Neural cell (in vitro differentiated cells): ENCODE results near the gene UGT2B28. TPM values are rescaled to one million over a fixed set of nuclear protein-coding genes. Genes with fewer than 3 reads are reported as not detected.
"Not testable (repeated sequence)": the region's sequence is repeated elsewhere in the genome, so short reads cannot be mapped to it uniquely, and the experiment has no call there.

Experiments
- H2AFZ ChIP-seq: fragments of 200-600, 300-800 bp; sonication (generic), shearing (Covaris generic); 2 replicates; pipeline ENCODE4 v1.6.0; 2014; ENCODE audit warnings: low read depth, mild to moderate bottlenecking, antibody characterized with exemption, low read length, moderate library complexity
- H3F3A ChIP-seq: fragments of 200-600 bp; shearing (Covaris generic); 2 replicates; pipeline ENCODE4 v1.6.1; 2016; ENCODE audit warnings: mild to moderate bottlenecking, moderate library complexity, mixed read lengths, antibody characterized with exemption, low read length; ENCODE audit not compliant: insufficient read depth, poor library complexity, severe bottlenecking
- H3K27ac ChIP-seq: fragments of 200-600, 300-800 bp; sonication (generic), shearing (Covaris generic); 2 replicates; pipeline ENCODE4 v1.5.1; 2014; ENCODE audit warnings: mild to moderate bottlenecking, low read length, moderate library complexity
- H3K27me3 ChIP-seq: fragments of 300-800, 200-600 bp; sonication (generic), shearing (Covaris generic); 2 replicates; pipeline ENCODE4 v1.6.0; 2014; ENCODE audit warnings: mild to moderate bottlenecking, low read depth, low read length, moderate library complexity; ENCODE audit not compliant: insufficient read depth
- H3K36me3 ChIP-seq: fragments of 300-800, 200-600 bp; sonication (generic), shearing (Covaris generic); 2 replicates; pipeline ENCODE4 v1.5.1; 2014; ENCODE audit warnings: mild to moderate bottlenecking, antibody characterized with exemption, low read length, moderate library complexity; ENCODE audit not compliant: insufficient read depth
- H3K4me2 ChIP-seq: fragments of 300-800, 200-600 bp; sonication (generic), shearing (Covaris generic); 2 replicates; pipeline ENCODE4 v1.6.0; 2014; ENCODE audit warnings: mild to moderate bottlenecking, low read length
- H3K4me3 ChIP-seq: fragments of 300-800, 200-600 bp; sonication (generic), shearing (Covaris generic); 2 replicates; pipeline ENCODE4 v1.5.1; 2014; ENCODE audit warnings: mild to moderate bottlenecking, low read length, moderate library complexity
- H3K79me2 ChIP-seq: fragments of 200-600 bp; shearing (Covaris generic); replicated peaks from 2 replicates; pipeline ENCODE4 v1.6.0; 2014; ENCODE audit warnings: mild to moderate bottlenecking, low read length, moderate library complexity; ENCODE audit not compliant: insufficient read depth
- H3K9ac ChIP-seq: fragments of 300-800, 200-600 bp; sonication (generic), shearing (Covaris generic); 2 replicates; pipeline ENCODE4 v1.6.1; 2016; ENCODE audit warnings: mild to moderate bottlenecking, low read length, mixed read lengths
- H3K9me2 ChIP-seq: fragments of 200-600 bp; shearing (Covaris generic); 2 replicates; pipeline ENCODE4 v1.6.1; 2016; ENCODE audit warnings: mild to moderate bottlenecking, low read length, mixed read lengths; ENCODE audit not compliant: insufficient read depth
- H3K9me3 ChIP-seq: fragments of 200-600, 300-800 bp; sonication (generic), shearing (Covaris generic); 2 replicates; pipeline ENCODE4 v1.6.1; 2016; ENCODE audit warnings: mild to moderate bottlenecking, mixed run types, low read length, moderate library complexity, mixed read lengths
- H4K20me1 ChIP-seq: fragments of 200-600 bp; shearing (Covaris generic); 2 replicates; pipeline ENCODE4 v1.6.1; 2016; ENCODE audit warnings: mild to moderate bottlenecking, mixed run types; ENCODE audit not compliant: insufficient read depth
- EP300 ChIP-seq: fragments of 450-650 bp; conservative IDR thresholded peaks from 2 replicates; pipeline ENCODE4 v1.6.1; 2014; ENCODE audit warnings: antibody characterized with exemption, mild to moderate bottlenecking, moderate library complexity; ENCODE audit not compliant: poor library complexity, severe bottlenecking
- EZH2 ChIP-seq: fragments of 200-600, 300-800 bp; shearing (Covaris generic), sonication (generic); IDR thresholded peaks from 2 replicates; pipeline ENCODE4 v1.6.1; 2014; ENCODE audit warnings: antibody characterized with exemption, low read length, borderline replicate concordance, mild to moderate bottlenecking; ENCODE audit not compliant: insufficient read depth, poor library complexity, severe bottlenecking
- MXI1 ChIP-seq: fragments of 450-650 bp; conservative IDR thresholded peaks from 2 replicates; pipeline ENCODE4 v1.6.1; 2014; ENCODE audit warnings: antibody characterized with exemption, mild to moderate bottlenecking; ENCODE audit not compliant: poor library complexity, severe bottlenecking
- POLR2AphosphoS5 ChIP-seq: IDR thresholded peaks from 2 replicates; pipeline ENCODE4 v1.6.1; 2012
- RAD21 ChIP-seq: fragments of 450-650 bp; conservative IDR thresholded peaks from 2 replicates; pipeline ENCODE4 v1.6.1; 2014; ENCODE audit warnings: antibody characterized with exemption, mild to moderate bottlenecking, moderate library complexity
- SMC3 ChIP-seq: fragments of 450-650 bp; conservative IDR thresholded peaks from 2 replicates; pipeline ENCODE4 v1.6.1; 2014; ENCODE audit warnings: antibody characterized with exemption, mild to moderate bottlenecking, moderate library complexity; ENCODE audit not compliant: poor library complexity
- TAF1 ChIP-seq: IDR thresholded peaks from 2 replicates; pipeline ENCODE4 v1.6.1; 2012; ENCODE audit warnings: low read depth
- polyA minus RNA-seq: library from RNA; depleted of rRNA, polyadenylated mRNA; stranded (reverse); fragments of >200 nt; gene quantifications from 2 replicates; pipeline ENCODE4 v1.2.3, GENCODE V29; 2014
- polyA plus RNA-seq: library from polyadenylated mRNA; depleted of rRNA; stranded (reverse); fragments of >200 nt; gene quantifications from 2 replicates; pipeline ENCODE4 v1.2.3, GENCODE V29; 2014
- TF ChIP-seq, protein P1 (sequence below): IDR thresholded peaks from 2 replicates; pipeline ENCODE4 v1.6.1; 2012; ENCODE audit warnings: borderline replicate concordance
- TF ChIP-seq, protein P2 (sequence below): fragments of 450-650 bp; IDR thresholded peaks from 2 replicates; pipeline ENCODE4 v1.5.1; 2014; ENCODE audit warnings: antibody characterized with exemption, mild to moderate bottlenecking, moderate library complexity; ENCODE audit not compliant: poor library complexity, severe bottlenecking

Gene UGT2B28
- polyA plus RNA-seq = not detected in 2 replicates
- polyA minus RNA-seq = not detected in 2 replicates

DNA sequence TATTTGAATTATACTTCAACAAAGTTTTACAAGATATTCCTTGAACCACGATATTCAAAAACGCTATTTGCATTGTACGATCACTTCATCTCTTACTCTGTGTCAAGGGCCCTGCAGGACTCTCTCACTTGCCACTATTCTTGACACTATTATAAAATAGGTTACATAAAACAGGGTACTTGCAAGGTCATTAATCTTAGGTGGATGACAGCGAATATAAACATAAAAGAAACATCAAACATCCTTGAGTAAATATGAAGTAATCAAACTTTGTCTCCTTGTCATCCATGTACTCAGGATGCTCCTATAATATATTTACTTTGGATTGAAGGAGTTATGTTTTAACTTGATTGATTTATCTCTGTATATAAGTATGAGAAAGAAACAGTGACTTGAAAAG lies at the start of gene UGT2B28:
UGT2B28 (plus strand) TSS at position 395 of the 400 bp plus-strand sequence. CDS start 26 bp downstream, outside the sequence.
- not testable (repeated sequence) for H3K27ac ChIP-seq, H3K9ac ChIP-seq, H3F3A ChIP-seq, H2AFZ ChIP-seq, H3K36me3 ChIP-seq, H3K9me2 ChIP-seq, H3K4me3 ChIP-seq, H3K4me2 ChIP-seq, H4K20me1 ChIP-seq, H3K79me2 ChIP-seq, H3K9me3 ChIP-seq, H3K27me3 ChIP-seq

DNA sequence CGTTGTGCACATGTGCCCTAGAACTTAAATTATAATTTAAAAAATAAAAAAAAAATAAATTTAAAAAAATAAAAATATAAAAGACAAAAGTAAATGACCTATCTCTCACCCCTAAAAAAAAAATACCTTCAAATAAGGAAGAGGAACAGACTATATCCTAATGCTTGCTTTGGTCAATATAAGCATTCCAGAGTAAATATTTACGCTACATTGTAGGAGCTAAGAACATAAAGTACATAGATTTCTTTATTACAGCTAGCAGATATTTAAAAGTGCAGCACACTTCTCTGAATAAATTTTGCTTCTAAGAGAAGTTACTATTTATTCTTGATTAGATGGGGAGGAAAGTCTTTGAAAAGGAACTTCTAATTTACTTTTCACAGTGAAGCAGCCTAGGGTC lies 41.2 kb upstream of the UGT2B28 start:
- Histone ChIP-seq H3K79me2 (no peaks in the 10 kb centered on the region), H3K9me2 (no peaks in the 10 kb centered on the region), H3K27ac (no peak overlapping the region), H3K4me3 (no peak overlapping the region), H2AFZ (no peak overlapping the region), H4K20me1 (no peaks in the 10 kb centered on the region), H3F3A (no peaks in the 10 kb centered on the region), H3K9ac (no peak overlapping the region), H3K36me3 (no peaks in the 10 kb centered on the region), H3K4me2 (no peak overlapping the region), H3K27me3 (no peaks in the 10 kb centered on the region), H3K9me3 (no peaks in the 10 kb centered on the region)
- TF ChIP-seq RAD21 = no peak
- TF ChIP-seq, protein P1, sequence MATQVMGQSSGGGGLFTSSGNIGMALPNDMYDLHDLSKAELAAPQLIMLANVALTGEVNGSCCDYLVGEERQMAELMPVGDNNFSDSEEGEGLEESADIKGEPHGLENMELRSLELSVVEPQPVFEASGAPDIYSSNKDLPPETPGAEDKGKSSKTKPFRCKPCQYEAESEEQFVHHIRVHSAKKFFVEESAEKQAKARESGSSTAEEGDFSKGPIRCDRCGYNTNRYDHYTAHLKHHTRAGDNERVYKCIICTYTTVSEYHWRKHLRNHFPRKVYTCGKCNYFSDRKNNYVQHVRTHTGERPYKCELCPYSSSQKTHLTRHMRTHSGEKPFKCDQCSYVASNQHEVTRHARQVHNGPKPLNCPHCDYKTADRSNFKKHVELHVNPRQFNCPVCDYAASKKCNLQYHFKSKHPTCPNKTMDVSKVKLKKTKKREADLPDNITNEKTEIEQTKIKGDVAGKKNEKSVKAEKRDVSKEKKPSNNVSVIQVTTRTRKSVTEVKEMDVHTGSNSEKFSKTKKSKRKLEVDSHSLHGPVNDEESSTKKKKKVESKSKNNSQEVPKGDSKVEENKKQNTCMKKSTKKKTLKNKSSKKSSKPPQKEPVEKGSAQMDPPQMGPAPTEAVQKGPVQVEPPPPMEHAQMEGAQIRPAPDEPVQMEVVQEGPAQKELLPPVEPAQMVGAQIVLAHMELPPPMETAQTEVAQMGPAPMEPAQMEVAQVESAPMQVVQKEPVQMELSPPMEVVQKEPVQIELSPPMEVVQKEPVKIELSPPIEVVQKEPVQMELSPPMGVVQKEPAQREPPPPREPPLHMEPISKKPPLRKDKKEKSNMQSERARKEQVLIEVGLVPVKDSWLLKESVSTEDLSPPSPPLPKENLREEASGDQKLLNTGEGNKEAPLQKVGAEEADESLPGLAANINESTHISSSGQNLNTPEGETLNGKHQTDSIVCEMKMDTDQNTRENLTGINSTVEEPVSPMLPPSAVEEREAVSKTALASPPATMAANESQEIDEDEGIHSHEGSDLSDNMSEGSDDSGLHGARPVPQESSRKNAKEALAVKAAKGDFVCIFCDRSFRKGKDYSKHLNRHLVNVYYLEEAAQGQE = no peak
- TF ChIP-seq POLR2AphosphoS5 = no peak
- TF ChIP-seq MXI1 = no peak
- TF ChIP-seq, protein P2, sequence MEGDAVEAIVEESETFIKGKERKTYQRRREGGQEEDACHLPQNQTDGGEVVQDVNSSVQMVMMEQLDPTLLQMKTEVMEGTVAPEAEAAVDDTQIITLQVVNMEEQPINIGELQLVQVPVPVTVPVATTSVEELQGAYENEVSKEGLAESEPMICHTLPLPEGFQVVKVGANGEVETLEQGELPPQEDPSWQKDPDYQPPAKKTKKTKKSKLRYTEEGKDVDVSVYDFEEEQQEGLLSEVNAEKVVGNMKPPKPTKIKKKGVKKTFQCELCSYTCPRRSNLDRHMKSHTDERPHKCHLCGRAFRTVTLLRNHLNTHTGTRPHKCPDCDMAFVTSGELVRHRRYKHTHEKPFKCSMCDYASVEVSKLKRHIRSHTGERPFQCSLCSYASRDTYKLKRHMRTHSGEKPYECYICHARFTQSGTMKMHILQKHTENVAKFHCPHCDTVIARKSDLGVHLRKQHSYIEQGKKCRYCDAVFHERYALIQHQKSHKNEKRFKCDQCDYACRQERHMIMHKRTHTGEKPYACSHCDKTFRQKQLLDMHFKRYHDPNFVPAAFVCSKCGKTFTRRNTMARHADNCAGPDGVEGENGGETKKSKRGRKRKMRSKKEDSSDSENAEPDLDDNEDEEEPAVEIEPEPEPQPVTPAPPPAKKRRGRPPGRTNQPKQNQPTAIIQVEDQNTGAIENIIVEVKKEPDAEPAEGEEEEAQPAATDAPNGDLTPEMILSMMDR = no peak
- no peak for TF ChIP-seq EZH2
- TF ChIP-seq TAF1 = no peak
- TF ChIP-seq SMC3 = no peak
- TF ChIP-seq EP300 = no peak

DNA sequence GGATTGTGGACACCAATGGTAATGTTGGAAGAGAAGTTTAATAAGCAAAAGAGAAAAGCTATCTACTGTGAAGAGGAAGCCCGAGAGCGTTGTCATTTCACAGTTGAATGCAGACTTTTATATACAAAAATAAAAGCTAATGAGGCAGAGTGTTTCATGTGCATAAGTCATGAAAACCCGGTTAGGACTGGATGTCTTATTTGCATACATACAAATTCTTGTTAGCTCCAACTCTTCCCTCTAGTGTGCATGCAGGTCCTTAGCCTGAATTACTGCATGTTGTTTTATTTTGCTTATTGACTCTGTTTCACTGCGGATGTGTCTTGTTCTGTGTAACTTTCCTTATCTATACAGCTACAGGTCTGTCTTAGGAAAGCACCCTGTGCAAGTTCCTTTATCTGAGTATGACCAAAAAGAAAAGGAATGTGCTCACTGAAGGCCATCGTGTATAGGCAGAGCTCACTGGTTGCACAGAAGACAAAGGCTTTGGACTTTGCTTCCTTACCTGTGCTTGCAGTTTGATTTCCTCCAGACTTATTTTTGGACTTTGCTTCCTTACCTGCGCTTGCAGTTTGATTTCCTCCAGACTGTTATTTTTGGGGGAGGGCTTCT lies 40.6 kb upstream of the UGT2B28 start:
- Histone ChIP-seq H3K4me3 (no peak overlapping the region), H3K9me3 (no peaks in the 10 kb centered on the region), H4K20me1 (no peaks in the 10 kb centered on the region), H3K27ac (no peak overlapping the region), H3F3A (no peaks in the 10 kb centered on the region), H3K36me3 (no peaks in the 10 kb centered on the region), H3K27me3 (no peaks in the 10 kb centered on the region), H2AFZ (no peak overlapping the region), H3K9me2 (no peaks in the 10 kb centered on the region), H3K4me2 (no peak overlapping the region), H3K79me2 (no peaks in the 10 kb centered on the region), H3K9ac (no peak overlapping the region)
- TF ChIP-seq, protein P1 = no peak
- TF ChIP-seq EP300 = no peak
- TF ChIP-seq EZH2 = no peak
- TF ChIP-seq, protein P2 = no peak
- TF ChIP-seq SMC3 = no peak
- TF ChIP-seq MXI1 = no peak
- TF ChIP-seq RAD21 = no peak
- TF ChIP-seq POLR2AphosphoS5 = no peak
- no peak for TF ChIP-seq TAF1
